Hepatocyte (in vitro differentiated cells): ENCODE results near the gene NUB1.

Experiments
- CTCF ChIP-seq: fragments of 200-600 bp; sonication (generic); IDR thresholded peaks from 2 replicates; pipeline ENCODE4 v1.5.1; 2016; ENCODE audit warnings: antibody characterized with exemption, mild to moderate bottlenecking; ENCODE audit not compliant: poor library complexity
- EZH2 ChIP-seq: fragments of 200-600 bp; sonication (generic); IDR thresholded peaks from 2 replicates; pipeline ENCODE4 v1.6.1; 2016; ENCODE audit warnings: antibody characterized with exemption, mild to moderate bottlenecking, borderline replicate concordance

DNA sequence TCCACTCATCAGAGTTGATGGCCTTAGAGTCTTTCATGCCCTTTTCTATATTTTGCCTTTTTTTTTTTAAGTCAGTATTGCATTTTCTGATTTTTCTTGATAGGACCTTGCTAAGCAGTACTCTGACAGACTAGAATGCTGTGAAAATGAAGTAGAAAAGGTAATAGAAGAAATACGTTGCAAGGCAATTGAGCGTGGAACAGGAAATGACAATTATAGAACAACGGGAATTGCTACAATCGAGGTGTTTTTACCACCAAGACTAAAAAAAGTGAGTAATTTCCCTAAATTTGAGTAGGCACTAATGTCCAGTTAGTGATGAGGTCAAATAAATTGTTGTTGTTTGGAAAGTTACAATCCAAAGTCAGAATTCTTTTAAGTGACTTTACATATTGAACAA lies 7.4 kb downstream of the NUB1 start:
- TF ChIP-seq CTCF (no peak), EZH2 (no peak)
